OCI-LY3 (cell line): ENCODE data around the gene TLN1.

Experiments
- H2AFZ ChIP-seq: fragments of 200-600, 300-600 bp; shearing (Covaris generic); 2 replicates; pipeline ENCODE4 v1.6.0; 2014; ENCODE audit warnings: antibody characterized with exemption, low read depth, low read length
- H3K27ac ChIP-seq: fragments of 200-600, 300-600 bp; sonication (generic); 2 replicates; pipeline ENCODE4 v1.5.1; 2014; ENCODE audit warnings: mild to moderate bottlenecking, low read length, moderate library complexity, mixed read lengths
- H3K27me3 ChIP-seq: fragments of 200-600, 300-600 bp; sonication (generic); 2 replicates; pipeline ENCODE4 v1.6.1; 2014; ENCODE audit warnings: low read depth, low read length, mixed read lengths
- H3K36me3 ChIP-seq: fragments of 200-600, 300-600 bp; sonication (generic); replicated peaks from 2 replicates; pipeline ENCODE3; 2014; ENCODE audit warnings: low read depth, low read length, mixed read lengths
- H3K4me1 ChIP-seq: fragments of 300-600, 200-600 bp; sonication (generic); 2 replicates; pipeline ENCODE4 v1.6.1; 2014; ENCODE audit warnings: low read length, mixed read lengths
- H3K4me2 ChIP-seq: fragments of 200-600, 300-600 bp; sonication (generic); 2 replicates; pipeline ENCODE4 v1.6.1; 2014; ENCODE audit warnings: low read length, mixed read lengths
- H3K4me3 ChIP-seq: fragments of 300-600, 200-600 bp; sonication (generic); 2 replicates; pipeline ENCODE4 v1.5.1; 2014; ENCODE audit warnings: antibody characterized with exemption, mild to moderate bottlenecking, low read length, moderate library complexity
- H3K79me2 ChIP-seq: fragments of 300-600, 200-600 bp; shearing (Covaris generic); 2 replicates; pipeline ENCODE4 v1.6.1; 2014; ENCODE audit warnings: mild to moderate bottlenecking, low read length, mixed read lengths
- H3K9ac ChIP-seq: fragments of 300-600, 200-600 bp; shearing (Covaris generic); 2 replicates; pipeline ENCODE4 v1.6.0; 2014; ENCODE audit warnings: mild to moderate bottlenecking, low read length, moderate library complexity
- H3K9me3 ChIP-seq: fragments of 200-600, 300-600 bp; shearing (Covaris generic); 2 replicates; pipeline ENCODE4 v1.6.1; 2014; ENCODE audit warnings: low read length, mixed read lengths; ENCODE audit not compliant: insufficient read depth
- H4K20me1 ChIP-seq: fragments of 200-600, 300-600 bp; sonication (generic); 2 replicates; pipeline ENCODE4 v1.6.1; 2016; ENCODE audit warnings: low read length, mixed read lengths; ENCODE audit not compliant: insufficient read depth
- EZH2phosphoT487 ChIP-seq: fragments of 200-600 bp; shearing (Covaris generic); IDR thresholded peaks from 2 replicates; pipeline ENCODE4 v1.6.1; 2018; ENCODE audit warnings: antibody characterized with exemption, mixed run types, low read depth
- TF ChIP-seq, protein P1 (sequence below): fragments of 200-600, 300-600 bp; sonication (generic); IDR thresholded peaks from 2 replicates; pipeline ENCODE4 v1.5.1; 2014; ENCODE audit warnings: antibody characterized with exemption, low read length, low read depth

Gene TLN1

DNA sequence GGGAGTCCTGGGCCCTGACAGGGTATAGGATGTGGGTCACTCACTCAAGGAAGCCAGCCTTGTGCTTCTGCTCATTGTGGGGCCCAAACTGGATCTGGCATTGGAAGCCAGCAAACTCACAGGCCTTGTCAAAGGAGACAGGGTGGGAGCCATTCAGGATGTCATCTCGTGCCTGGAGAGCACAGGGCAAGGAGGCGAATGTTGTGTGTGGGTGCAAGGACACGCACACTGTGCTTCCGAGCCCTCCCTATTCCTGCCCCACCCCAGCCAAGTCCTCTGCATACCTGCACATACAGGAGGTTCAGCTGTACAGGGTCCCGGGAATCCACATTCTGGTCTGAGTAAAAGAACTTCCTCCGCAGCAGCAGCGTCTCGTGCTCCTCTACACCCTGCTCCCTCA lies 8.1 kb downstream of the TLN1 start:
- Histone ChIP-seq H3K4me1 (peaks cover 16% of the 10 kb centered on the region), H3K27ac (no peak overlapping the region), H3K4me2 (no peak overlapping the region), H3K27me3 (no peaks in the 10 kb centered on the region), H3K9ac (no peak overlapping the region), H3K9me3 (no peaks in the 10 kb centered on the region), H4K20me1 (peaks cover 26% of the 10 kb centered on the region), H2AFZ (no peak overlapping the region), H3K36me3 (peaks cover 66% of the 10 kb centered on the region), H3K4me3 (no peak overlapping the region), H3K79me2 (peaks cover 27% of the 10 kb centered on the region)
- no peak for TF ChIP-seq EZH2phosphoT487
- TF ChIP-seq, protein P1, sequence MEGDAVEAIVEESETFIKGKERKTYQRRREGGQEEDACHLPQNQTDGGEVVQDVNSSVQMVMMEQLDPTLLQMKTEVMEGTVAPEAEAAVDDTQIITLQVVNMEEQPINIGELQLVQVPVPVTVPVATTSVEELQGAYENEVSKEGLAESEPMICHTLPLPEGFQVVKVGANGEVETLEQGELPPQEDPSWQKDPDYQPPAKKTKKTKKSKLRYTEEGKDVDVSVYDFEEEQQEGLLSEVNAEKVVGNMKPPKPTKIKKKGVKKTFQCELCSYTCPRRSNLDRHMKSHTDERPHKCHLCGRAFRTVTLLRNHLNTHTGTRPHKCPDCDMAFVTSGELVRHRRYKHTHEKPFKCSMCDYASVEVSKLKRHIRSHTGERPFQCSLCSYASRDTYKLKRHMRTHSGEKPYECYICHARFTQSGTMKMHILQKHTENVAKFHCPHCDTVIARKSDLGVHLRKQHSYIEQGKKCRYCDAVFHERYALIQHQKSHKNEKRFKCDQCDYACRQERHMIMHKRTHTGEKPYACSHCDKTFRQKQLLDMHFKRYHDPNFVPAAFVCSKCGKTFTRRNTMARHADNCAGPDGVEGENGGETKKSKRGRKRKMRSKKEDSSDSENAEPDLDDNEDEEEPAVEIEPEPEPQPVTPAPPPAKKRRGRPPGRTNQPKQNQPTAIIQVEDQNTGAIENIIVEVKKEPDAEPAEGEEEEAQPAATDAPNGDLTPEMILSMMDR = no peak

DNA sequence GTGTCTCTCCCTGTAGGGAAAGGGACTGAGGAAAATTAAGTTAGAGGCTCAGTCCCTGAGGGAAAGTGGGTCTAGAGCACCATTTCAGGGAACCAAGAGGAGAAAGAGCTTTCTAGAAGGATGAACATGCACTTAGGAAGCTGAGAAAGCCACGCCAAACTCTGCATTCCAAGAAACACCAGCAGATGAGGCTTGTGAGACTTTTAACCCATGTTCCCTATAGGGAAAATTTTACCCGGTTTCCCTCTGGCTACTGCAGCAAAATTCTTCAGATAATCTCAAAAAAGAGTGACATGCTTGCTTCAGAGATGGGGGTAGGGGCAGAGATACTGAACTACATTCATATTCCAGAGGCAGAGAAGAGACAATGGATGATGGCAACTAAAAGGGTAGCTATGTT lies 8.6 kb downstream of the TLN1 start:
- no peak for TF ChIP-seq EZH2phosphoT487
- TF ChIP-seq, protein P1 = no peak
- Histone ChIP-seq H3K4me3 (no peak overlapping the region), H3K27me3 (no peaks in the 10 kb centered on the region), H3K79me2 (peaks cover 22% of the 10 kb centered on the region), H4K20me1 (peaks cover 21% of the 10 kb centered on the region), H3K36me3 (peaks cover 71% of the 10 kb centered on the region), H3K4me1 (peaks cover 11% of the 10 kb centered on the region), H2AFZ (no peak overlapping the region), H3K9ac (no peak overlapping the region), H3K4me2 (no peak overlapping the region), H3K27ac (no peak overlapping the region), H3K9me3 (no peaks in the 10 kb centered on the region)

DNA sequence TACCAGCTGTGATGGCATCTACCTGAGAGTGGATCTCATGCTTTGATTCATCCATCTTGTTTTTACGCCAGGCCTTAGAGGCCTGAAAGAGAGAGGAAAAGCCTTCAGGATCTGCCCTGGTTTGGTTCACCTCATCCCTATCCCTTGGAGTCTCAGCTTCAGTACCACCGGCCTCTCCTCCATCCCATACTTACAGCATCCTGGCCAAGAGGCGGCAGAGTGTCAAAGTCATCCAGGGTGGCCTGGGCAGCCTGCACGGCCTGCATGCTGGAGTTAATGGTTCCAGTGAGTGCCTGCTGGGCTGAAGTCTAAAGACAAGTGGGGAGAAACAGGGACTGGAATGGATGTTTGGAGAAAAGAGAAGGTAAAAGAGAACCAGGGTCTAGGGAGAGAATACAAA lies 12.4 kb downstream of the TLN1 start:
- no peaks in the 10 kb centered on the region for H4K20me1 ChIP-seq
- no peak overlapping the region for H3K9ac ChIP-seq
- H3K27ac ChIP-seq = no peak overlapping the region
- H3K4me2 ChIP-seq = no peak overlapping the region
- no peak overlapping the region for H3K4me3 ChIP-seq
- TF ChIP-seq EZH2phosphoT487 = no peak
- TF ChIP-seq, protein P1 = no peak
- H3K9me3 ChIP-seq = no peaks in the 10 kb centered on the region
- H3K36me3 ChIP-seq = peaks cover 90% of the 10 kb centered on the region
- no peaks in the 10 kb centered on the region for H3K79me2 ChIP-seq
- no peaks in the 10 kb centered on the region for H3K27me3 ChIP-seq
- H2AFZ ChIP-seq = no peak overlapping the region
- no peaks in the 10 kb centered on the region for H3K4me1 ChIP-seq

DNA sequence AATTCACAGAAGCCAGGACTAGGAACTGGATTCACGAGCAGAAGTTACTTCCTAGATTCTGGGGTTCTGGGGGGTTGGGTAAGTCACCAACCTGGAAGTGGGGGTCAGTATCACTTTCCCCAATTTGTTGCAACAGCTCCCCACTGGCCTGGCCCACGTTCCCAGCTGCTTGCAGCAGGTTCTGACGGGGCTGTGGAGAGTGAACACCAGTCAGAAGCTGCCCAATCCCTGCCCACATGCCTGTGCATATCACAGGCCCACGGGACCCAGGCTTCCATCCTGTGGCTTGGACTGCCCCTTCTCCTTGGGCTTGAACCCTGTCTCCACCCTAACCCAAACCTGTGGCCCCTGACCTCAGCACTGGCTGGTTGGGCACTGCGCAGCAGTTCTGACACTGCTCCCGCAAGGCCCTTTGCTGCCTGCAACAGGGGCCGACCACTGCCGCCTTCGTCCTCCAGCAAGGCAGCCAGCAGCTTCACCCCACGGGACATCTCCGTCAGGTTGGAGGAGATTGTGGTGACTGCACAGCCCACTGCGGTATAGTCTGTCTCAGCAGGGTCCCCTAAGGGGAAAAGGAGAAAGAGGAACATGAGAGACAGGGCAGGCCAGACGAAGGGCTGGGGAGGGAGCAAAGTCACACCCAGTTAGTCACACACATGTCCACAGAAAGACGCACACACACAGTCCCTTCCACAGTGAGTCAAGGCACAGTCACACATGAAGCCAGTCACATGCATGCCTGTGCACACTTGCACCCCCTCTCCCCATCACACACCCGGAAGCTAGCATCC lies 13.1 kb downstream of the TLN1 start:
- Histone ChIP-seq H3K4me3 (no peak overlapping the region), H3K4me1 (no peaks in the 10 kb centered on the region), H3K27me3 (no peaks in the 10 kb centered on the region), H3K27ac (no peak overlapping the region), H2AFZ (no peak overlapping the region), H3K4me2 (no peak overlapping the region), H3K9ac (no peak overlapping the region), H4K20me1 (no peaks in the 10 kb centered on the region), H3K79me2 (no peaks in the 10 kb centered on the region), H3K36me3 (peaks cover 90% of the 10 kb centered on the region), H3K9me3 (no peaks in the 10 kb centered on the region)
- TF ChIP-seq, protein P1 = no peak
- no peak for TF ChIP-seq EZH2phosphoT487
